A172 (cell line): ENCODE results near the gene PHF8. TPM values are rescaled to one million over a fixed set of nuclear protein-coding genes. Genes with fewer than 3 reads are reported as not detected.

Experiments
- DNase-seq: peaks from one replicate; pipeline ENCODE4 v3.0.0-alpha.2; 2015; ENCODE audit warnings: low spot score
- total RNA-seq: library from RNA; depleted of rRNA; stranded (reverse); fragments of >200 nt; shearing (Covaris generic); gene quantifications from 2 replicates; pipeline ENCODE4 v1.2.3, GENCODE V29; 2014; rRNA removed

The PHF8 gene
- total RNA-seq, 1 experiment from 2014 or later, result 5.8 TPM

GRCh38 chrX:54012830-54013500 lies 31.3 kb downstream of the PHF8 start:
- DNase-seq, result no peak

- DNase-seq, result no peak
These were observed 36.6 kb downstream of the PHF8 start for GRCh38 chrX:54007682-54008081.

GRCh38 chrX:53997724-53998123 lies 46.5 kb downstream of the PHF8 start:
- DNase-seq, result no peak

GRCh38 chrX:53992589-53992988 lies 51.7 kb downstream of the PHF8 start:
- no peak for DNase-seq

GRCh38 chrX:53990171-53990570 lies 54.1 kb downstream of the PHF8 start:
- DNase-seq, result no peak

GRCh38 chrX:53984895-53985294 lies 59.4 kb downstream of the PHF8 start:
- no peak for DNase-seq

- no peak for DNase-seq
These were observed 69.7 kb downstream of the PHF8 start for GRCh38 chrX:53974529-53974928.

GRCh38 chrX:53969540-53969939 lies 74.7 kb downstream of the PHF8 start:
- DNase-seq, result no peak

- no peak for DNase-seq
These were observed 94.0 kb downstream of the PHF8 start for GRCh38 chrX:53950130-53950733.

- no peak for DNase-seq
These were observed 104.1 kb downstream of the PHF8 start for GRCh38 chrX:53940180-53940579.

GRCh38 chrX:53939127-53939526 lies 105.1 kb downstream of the PHF8 start:
- no peak for DNase-seq

GRCh38 chrX:53930515-53931380 lies 113.5 kb downstream of the PHF8 start:
- peak; percentile 32 for DNase-seq

- no peak for DNase-seq
These were observed 118.2 kb downstream of the PHF8 start for GRCh38 chrX:53926030-53926429.

GRCh38 chrX:53918702-53919101 lies 125.6 kb downstream of the PHF8 start:
- no peak for DNase-seq

- DNase-seq, result no peak
These were observed 143.7 kb downstream of the PHF8 start for GRCh38 chrX:53900623-53901022.

- DNase-seq, result no peak
These were observed 149.0 kb downstream of the PHF8 start for GRCh38 chrX:53895270-53895669.

Other genes starting within 250 kb of the PHF8 start
- gene FAM120C, start 138.8 kb upstream of the PHF8 start, total RNA-seq, result 2.4 and 3.5 TPM in 2 replicates